Osteocyte (in vitro differentiated cells): Measurements from ENCODE around the gene UST. TPM values are rescaled to one million over a fixed set of nuclear protein-coding genes. Genes with fewer than 3 reads are reported as not detected.
"Not testable (repeated sequence)": the region's sequence is repeated elsewhere in the genome, so short reads cannot be mapped to it uniquely, and the experiment has no call there.

Source experiments
- DNase-seq: peaks from one replicate; pipeline ENCODE4 v3.0.0; 2021; ENCODE audit warnings: mixed read lengths; ENCODE audit not compliant: unreplicated experiment; ENCODE audit errors: extremely low spot score
- H3K27ac Mint-ChIP-seq: one replicate; pipeline ENCODE4 v1.8.0; 2021; ENCODE audit warnings: mild to moderate bottlenecking, mixed read lengths; ENCODE audit not compliant: unreplicated experiment
- H3K27me3 Mint-ChIP-seq: one replicate; pipeline ENCODE4 v1.8.0; 2021; ENCODE audit warnings: mixed read lengths; ENCODE audit not compliant: unreplicated experiment
- H3K36me3 Mint-ChIP-seq: one replicate; pipeline ENCODE4 v1.8.0; 2021; ENCODE audit warnings: mixed read lengths; ENCODE audit not compliant: unreplicated experiment
- H3K4me1 Mint-ChIP-seq: one replicate; pipeline ENCODE4 v1.8.0; 2021; ENCODE audit warnings: mixed read lengths; ENCODE audit not compliant: unreplicated experiment
- H3K4me3 Mint-ChIP-seq: one replicate; pipeline ENCODE4 v1.8.0; 2021; ENCODE audit warnings: mild to moderate bottlenecking, moderate library complexity, mixed read lengths; ENCODE audit not compliant: unreplicated experiment
- H3K9me3 Mint-ChIP-seq: one replicate; pipeline ENCODE4 v1.8.0; 2021; ENCODE audit warnings: mixed read lengths; ENCODE audit not compliant: unreplicated experiment
- CTCF ChIP-seq: fragments of 200-600 bp; sonication (generic); IDR thresholded peaks from 2 replicates; pipeline ENCODE4 v1.5.0; 2021; ENCODE audit warnings: antibody characterized with exemption, mild to moderate bottlenecking, moderate library complexity
- total RNA-seq: library from RNA; stranded (reverse); gene quantifications from 2 replicates; pipeline ENCODE4 v1.2.1, GENCODE V29; 2021

UST gene
- total RNA-seq, 1 donor from 2014 or later, result 15.7 TPM

- no peak for DNase-seq
- Mint-ChIP-seq H3K4me3 (no peak overlapping the region), H3K9me3 (peaks cover 21% of the 10 kb centered on the region), H3K4me1 (peaks cover 24% of the 10 kb centered on the region), H3K27me3 (no peaks in the 10 kb centered on the region), H3K27ac (no peak overlapping the region), H3K36me3 (peaks cover 9% of the 10 kb centered on the region)
- TF ChIP-seq CTCF, result no peak
Observed at GRCh38 chr6:149094934-149095351, 348.1 kb downstream of the UST start.

- H3K27ac Mint-ChIP-seq, result no peak overlapping the region
- no peak for DNase-seq
- TF ChIP-seq CTCF, result no peak
Observed at GRCh38 chr6:149095842-149096241, 349.0 kb downstream of the UST start.

GRCh38 chr6:149097794-149098193, 351.0 kb downstream of the UST start:
- Mint-ChIP-seq H3K27me3 (no peaks in the 10 kb centered on the region), H3K4me1 (peaks cover 24% of the 10 kb centered on the region), H3K9me3 (peaks cover 21% of the 10 kb centered on the region), H3K36me3 (peaks cover 9% of the 10 kb centered on the region), H3K4me3 (no peak overlapping the region), H3K27ac (no peak overlapping the region)
- no peak for TF ChIP-seq CTCF
- DNase-seq, result no peak

More at GRCh38 chr6:149095842-149096241, 349.0 kb downstream of the UST start:
- peaks cover 24% of the 10 kb centered on the region for H3K4me1 Mint-ChIP-seq
- H3K9me3 Mint-ChIP-seq, result peaks cover 21% of the 10 kb centered on the region
- H3K4me3 Mint-ChIP-seq, result no peak overlapping the region
- peaks cover 9% of the 10 kb centered on the region for H3K36me3 Mint-ChIP-seq
- no peaks in the 10 kb centered on the region for H3K27me3 Mint-ChIP-seq

- peaks cover 9% of the 10 kb centered on the region for H3K36me3 Mint-ChIP-seq
- TF ChIP-seq CTCF, result no peak
- H3K4me3 Mint-ChIP-seq, result no peak overlapping the region
- peaks cover 15% of the 10 kb centered on the region for H3K4me1 Mint-ChIP-seq
- no peaks in the 10 kb centered on the region for H3K27me3 Mint-ChIP-seq
- H3K9me3 Mint-ChIP-seq, result peaks cover 21% of the 10 kb centered on the region
- H3K27ac Mint-ChIP-seq, result no peak overlapping the region
- no peak for DNase-seq
Observed at GRCh38 chr6:149098700-149099276, 352.0 kb downstream of the UST start.

GRCh38 chr6:149102324-149102723, 355.5 kb downstream of the UST start:
- Mint-ChIP-seq H3K4me1 (no peaks in the 10 kb centered on the region), H3K4me3 (no peak overlapping the region)

GRCh38 chr6:149103950-149104349, 357.1 kb downstream of the UST start:
- H3K4me1 Mint-ChIP-seq, DNase-seq, H3K4me3 Mint-ChIP-seq, H3K9me3 Mint-ChIP-seq, H3K36me3 Mint-ChIP-seq, H3K27ac Mint-ChIP-seq, H3K27me3 Mint-ChIP-seq: not testable (repeated sequence)

More at GRCh38 chr6:149102324-149102723, 355.5 kb downstream of the UST start:
- H3K36me3 Mint-ChIP-seq, result peaks cover 9% of the 10 kb centered on the region
- no peak overlapping the region for H3K27ac Mint-ChIP-seq
- peaks cover 21% of the 10 kb centered on the region for H3K9me3 Mint-ChIP-seq
- H3K27me3 Mint-ChIP-seq, result no peaks in the 10 kb centered on the region
- DNase-seq, result no peak
- no peak for TF ChIP-seq CTCF
